Upper lobe of left lung (tissue), 4 donors: ENCODE measurements around the gene BAIAP2L1.
"Not testable (repeated sequence)": the region's sequence is repeated elsewhere in the genome, so short reads cannot be mapped to it uniquely, and the experiment has no call there.

Source experiments
- CTCF ChIP-seq, 6 experiments: fragments of 450-650 bp in 4 of 6; fragments of 200-600 bp in 2 of 6; sonication (generic) in 2 of 6; IDR thresholded peaks; one replicate each; pipeline ENCODE4 v1.5.1; 2016 to 2019; ENCODE audit warnings: antibody characterized with exemption in 6 of 6
- EP300 ChIP-seq, 4 donors: sonication (generic); formaldehyde crosslinking; IDR thresholded peaks; one replicate each; pipeline ENCODE4 v1.5.1; 2017; ENCODE audit warnings: antibody characterized with exemption in 4 of 4, control low read depth in 2 of 4
- POLR2AphosphoS5 ChIP-seq, 2 donors: sonication (generic); formaldehyde crosslinking; IDR thresholded peaks; one replicate each; pipeline ENCODE4 v1.5.1; 2017; ENCODE audit warnings: antibody characterized with exemption in 2 of 2

GRCh38 chr7:98315994-98316527 is 84.8 kb downstream of the BAIAP2L1 start:
- TF ChIP-seq EP300, CTCF, POLR2AphosphoS5 (IDR thresholded peaks at IDR 0.05): not testable (repeated sequence)
